Measurements from ENCODE around the gene GNPTG.

GNPTG gene

DNA sequence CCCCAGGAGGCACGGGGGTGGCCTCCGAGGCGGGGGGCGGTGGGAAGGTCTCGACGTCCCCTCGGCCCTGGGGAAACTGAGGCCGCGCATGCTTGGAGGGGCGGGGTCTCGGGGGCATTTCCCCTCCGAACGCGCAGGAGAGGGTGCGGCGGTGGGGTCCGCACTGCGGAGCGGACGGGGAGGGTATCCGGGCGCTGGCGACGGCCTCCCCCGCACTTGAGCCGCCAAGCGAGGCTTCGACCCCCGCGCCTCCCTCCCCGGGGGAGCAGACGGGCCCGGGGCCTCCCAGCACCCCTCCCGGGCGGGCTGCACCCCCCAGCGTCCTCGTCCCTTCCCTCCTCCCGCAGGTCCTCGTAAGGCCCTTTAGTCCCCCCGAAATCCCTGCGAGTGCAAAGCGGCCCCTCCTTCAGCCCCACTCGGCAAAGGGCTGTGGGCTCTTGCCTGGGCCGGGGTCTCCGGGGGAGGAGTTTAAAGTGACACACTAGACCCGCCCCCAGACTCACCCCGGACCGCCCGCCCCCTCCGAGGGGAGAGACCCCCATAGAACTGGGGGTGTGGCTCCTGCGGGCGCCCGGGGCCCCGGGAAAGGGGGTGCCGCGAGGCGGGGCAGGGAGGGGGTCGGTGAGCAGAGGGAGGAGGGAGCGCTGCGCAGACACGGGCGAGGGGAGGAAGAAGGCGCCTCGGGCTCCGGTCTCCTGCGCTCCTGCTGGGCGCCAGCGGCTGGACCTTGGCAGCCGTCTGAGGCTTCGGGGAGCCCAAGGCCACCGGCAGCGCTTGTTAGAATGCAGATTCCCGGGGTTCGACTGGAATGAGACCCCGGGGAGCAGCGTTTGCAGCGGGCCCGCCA is 17.7 kb upstream of the GNPTG start:
- DNase-seq (ENCODE audit: low spot score): no peak

DNA sequence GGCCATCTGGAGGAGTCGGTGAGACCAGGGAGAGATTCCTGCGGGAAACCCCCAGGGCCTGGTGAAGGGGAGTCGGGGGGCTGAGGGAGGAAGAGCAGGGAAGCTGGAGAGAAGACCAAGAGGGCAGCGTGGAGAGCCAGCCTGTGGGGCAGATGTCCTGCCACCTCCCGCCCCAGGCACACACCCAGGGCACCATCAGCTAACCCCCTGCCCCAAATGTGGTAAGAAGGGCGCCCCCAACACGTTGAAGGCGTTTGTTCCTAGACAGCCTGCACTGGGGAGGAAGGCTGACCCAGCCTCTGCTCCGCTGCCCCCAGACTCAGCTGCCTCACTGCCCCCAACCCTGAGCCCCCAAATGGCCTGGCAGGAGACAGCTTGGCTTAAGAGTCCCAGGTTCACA is 17.0 kb upstream of the GNPTG start:
- DNase-seq (ENCODE audit: low spot score): no peak

DNA sequence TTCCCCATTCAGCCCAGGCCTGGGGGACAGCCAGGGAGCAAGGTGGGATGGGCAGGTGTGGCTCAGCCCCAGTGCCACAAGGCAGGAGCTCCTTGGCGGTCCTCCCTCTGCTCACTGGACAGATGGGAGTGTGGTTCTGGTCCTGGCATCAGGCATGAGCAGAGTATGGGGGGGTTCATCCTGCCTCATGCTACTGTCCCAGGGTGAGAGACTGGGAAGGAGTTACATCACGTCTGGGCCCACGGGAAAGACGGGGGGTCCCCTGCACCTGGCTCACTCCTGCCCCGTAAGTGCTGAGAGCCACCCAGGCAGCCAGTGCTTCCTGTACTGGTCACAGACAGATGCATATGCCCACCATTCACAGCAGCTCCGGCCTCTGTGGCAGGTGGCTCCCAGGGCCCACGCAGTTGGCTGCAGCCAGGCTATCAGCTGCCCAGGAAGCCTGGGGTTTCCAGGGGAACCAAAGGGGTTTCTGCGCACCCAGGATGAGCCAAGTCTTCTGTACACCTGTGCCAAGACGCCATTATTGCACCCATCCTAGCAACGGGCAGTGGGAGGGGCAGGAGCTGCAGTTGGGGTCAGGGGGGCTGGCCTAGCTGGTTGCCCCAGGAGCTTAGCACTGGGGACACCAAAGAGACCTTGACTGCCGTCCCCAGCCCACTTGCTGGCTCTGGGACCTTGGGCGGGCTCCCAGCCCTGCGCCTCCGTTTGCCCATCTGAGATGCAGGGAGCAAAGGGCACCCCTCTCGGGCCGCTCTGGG is 16.3 kb upstream of the GNPTG start:
- no peak for DNase-seq (ENCODE audit: low spot score)

DNA sequence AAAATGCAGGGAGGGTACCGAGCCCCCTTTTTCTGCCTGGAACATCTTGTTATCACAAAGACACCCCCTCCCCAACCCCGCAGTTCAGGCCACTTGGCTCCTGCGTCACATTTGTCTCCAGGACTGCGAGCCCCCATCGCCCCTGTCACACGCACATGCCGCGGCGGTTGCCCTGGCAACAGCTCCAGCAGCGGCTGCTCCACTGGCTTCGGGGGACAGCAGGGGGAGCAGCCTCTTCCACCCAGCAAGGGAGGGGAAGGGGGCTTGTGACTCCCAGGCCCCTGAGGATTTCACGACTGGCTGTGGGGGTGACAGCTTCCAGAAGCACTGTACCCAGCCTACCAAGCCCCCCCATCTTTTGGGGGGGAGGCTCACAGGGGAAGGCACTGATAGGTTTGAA is 15.7 kb upstream of the GNPTG start:
- no peak for DNase-seq (ENCODE audit: low spot score)

DNA sequence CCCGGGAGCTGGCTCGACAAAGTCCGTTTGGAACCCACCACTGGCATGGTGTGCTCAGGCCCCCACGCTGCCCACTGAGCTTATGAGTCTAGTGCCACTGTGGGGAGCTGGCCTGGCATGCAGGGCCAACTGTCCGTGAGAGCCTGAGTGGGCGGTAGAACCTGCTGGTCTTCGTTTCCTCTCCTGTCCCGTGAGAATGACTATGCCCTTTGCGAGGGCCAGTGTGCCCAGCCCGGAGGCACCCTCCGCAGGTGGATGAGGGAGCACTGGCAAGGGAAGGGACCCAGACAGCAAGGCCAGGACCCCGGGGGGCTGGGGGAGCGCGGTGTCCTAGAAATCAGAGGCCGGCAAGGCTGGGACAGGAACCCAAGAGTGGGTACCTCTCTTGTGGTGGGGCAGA is 15.1 kb upstream of the GNPTG start:
- no peak for DNase-seq (ENCODE audit: low spot score)

DNA sequence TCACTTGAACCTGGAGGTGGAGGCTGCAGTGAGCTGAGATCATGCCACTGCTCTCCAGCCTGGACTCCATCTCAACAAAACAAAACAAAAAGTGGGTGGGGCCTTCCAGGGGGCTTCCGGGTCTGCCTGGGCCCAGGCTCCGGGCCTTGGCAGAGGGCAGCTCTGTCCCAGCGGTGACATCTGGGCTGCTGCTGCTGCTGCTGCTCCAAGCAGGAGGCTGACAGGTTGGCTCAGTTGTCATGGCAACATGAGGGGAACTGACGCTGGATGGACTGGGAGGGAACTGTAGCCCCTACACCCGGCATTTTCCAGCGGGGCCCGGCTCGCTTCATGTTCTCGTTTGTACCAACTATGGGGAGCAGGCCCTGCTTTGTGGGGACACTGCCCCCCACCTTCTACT is 14.2 kb upstream of the GNPTG start:
- no peak for DNase-seq (ENCODE audit: low spot score)

DNA sequence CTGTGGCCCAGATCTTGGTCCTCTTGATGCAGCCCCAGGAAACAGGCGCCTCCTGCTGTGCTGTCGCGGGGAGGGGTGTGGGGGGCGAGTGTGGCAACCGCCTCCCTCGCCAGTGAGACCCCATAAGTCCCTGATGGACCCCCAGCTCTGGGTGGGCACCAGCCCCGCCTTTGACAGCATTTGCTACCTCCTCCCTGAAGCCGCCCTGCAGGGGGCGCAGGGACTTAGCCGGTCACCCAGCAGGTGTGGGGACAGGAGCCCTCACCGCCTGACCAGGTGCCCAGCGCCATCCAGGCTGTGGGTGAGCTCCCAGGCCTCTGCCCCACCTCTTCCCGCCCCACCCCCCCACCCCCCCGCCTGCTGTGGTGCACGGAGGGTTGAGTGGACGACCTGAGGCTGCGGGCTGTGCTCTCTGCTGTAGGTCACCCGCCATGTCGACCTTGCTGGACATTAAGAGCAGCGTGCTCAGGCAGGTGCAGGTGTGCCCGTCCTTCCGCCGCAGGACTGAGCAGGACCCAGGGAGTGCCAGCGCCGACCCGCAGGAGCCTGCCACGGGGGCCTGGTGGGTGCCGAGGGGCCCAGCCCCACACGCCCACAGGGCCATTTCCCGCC is 13.5 kb upstream of the GNPTG start:
- DNase-seq (ENCODE audit: low spot score): no peak

DNA sequence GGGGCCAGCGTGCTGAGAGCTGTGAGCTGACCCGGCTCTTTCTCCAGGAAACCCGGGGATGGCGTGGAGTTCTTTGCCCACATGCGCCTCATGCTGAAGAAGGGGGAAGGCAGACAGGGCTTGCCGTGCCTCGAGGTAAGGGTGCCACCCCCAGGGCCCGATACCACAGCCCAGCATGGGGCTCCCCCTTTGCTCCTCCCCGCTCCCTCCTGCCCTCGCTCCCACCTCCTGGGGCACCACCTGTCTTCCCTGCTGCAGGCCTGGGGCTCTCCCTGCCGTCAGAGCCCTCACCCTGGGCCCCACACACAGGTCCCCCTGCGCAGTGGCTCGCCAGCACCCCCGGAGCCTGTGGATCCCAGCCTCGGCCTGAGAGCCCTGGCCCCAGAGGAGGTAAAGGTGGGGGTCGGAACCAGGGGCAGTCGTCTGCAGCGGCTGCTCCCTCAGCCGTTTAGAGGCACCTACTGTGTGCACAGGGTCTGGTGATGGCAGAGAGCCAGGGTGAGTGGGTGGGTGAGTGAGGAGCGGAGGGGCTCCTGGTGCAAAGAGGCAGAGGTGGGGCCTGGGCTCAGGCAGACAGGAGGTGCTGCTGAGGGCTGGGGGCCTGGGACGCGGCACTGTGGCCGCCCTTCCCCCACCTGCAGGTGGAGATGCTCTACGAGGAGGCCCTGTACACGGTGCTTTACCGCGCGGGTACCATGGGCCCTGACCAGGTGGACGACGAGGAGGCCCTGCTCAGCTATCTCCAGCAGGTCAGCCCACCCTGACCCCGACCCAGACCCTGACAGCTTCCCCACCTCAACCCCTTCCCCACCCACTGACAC is 12.7 kb upstream of the GNPTG start:
- DNase-seq (ENCODE audit: low spot score): no peak

DNA sequence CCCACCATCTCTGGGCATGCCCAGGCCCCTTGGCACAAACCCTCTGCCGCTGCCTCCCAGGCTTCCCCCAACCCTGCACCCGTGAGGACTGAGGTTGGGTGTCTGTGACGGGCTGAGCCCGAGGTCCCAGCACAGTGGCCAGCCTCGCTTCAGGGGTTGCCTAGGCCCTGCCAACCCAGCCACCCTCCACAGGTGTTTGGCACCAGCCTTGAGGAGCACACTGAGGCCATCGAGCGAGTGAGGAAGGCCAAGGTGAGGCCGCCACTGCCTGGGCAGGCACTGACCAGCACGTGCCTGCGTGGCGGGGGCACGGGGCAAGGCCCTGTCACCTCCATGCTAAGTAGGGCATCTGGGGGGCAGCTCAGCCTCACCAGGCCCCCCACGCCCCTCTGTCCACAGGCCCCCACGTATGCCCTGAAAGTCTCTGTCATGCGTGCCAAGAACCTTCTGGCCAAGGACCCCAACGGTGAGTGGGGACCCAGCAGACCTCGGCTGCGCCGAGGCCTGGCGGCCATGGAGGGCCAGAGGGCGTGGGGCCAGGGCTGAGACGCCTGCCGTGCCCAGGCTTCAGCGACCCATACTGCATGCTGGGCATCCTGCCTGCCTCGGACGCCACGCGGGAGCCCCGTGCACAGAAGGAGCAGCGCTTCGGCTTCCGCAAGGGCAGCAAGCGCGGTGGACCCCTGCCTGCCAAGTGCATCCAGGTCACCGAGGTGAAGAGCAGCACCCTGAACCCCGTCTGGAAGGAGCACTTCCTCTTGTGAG is 10.8 kb upstream of the GNPTG start:
- no peak for DNase-seq (ENCODE audit: low spot score)

DNA sequence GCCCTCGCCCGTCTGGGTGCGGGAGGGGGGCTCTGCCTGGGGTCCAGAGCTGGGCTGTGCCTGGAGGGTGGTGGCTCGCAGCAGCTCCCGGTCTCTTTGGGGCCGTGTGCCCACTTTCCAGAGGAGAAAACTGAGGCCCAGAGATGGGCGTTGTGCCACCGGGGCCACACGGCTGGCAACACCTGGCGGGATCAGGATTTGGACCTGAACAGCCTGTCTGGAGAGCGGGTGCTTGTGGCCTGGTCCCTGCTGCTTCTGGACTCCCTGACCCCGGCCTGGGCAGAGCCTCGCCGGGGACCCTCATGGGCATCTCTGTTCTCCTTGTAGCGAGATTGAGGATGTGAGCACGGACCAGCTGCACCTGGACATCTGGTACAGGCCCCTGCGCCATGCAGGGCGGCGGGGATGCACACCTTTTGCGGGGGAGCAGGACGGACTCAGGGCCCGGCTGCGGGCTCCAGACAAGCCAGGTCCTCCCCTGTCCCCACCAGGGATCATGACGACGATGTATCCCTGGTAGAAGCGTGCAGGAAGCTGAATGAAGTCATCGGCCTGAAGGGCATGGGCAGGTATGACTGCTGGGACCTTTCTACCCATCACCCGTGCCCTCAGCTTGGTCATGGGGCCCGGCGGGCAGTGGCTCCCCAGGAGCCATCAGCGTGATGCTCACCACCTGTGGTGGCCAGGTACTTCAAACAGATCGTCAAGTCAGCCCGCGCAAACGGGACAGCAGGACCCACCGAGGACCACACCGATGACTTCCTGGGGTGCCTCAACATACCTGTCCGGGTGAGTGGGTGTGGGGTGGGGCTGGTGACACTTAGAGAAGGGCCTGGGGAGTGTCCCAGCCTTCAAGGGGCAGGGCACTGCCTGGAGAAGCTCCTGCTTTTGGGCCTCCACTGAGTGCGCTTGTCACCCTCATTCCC is 10.0 kb upstream of the GNPTG start:
- DNase-seq (ENCODE audit: low spot score): no peak

DNA sequence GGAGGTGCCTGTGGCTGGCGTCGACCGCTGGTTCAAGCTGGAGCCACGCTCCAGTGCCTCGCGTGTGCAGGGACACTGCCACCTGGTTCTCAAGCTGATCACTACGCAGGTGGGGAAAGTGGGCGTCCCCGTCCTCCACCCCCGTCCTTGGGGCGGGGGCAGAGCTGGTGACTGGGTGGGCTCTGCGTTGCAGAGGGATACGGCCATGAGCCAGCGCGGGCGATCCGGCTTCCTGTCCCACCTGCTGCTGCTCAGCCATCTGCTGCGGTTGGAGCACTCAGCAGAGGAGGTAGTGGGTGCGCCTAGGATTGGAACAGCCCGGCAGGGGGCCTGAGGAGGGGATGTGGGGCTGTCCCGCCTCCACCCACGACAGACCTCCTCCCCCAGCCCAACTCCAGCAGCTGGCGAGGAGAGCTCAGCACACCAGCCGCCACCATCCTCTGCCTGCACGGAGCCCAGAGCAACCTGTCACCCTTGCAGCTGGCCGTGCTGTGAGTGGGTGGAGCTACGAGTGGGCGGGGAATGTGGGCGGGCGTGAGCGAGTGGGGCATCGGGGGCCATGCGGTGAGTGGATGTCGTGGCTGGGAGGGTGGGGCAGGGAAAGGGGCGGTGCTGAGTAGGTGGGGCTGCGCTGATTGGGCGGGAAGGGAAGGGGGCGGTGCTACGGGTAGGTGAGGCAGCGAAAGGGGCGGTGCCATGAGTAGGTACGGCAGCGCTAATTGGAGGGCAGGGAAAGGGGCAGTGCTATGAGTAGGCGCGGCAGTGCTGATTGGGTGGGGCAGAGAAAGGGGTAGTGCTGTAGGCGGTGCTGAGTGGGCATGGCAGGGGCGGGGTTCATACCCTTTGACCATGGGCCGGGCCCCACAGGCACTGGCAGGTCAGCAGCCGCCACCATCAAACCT is 9.0 kb upstream of the GNPTG start:
- peak; percentile 93 for DNase-seq (ENCODE audit: low spot score)

DNA sequence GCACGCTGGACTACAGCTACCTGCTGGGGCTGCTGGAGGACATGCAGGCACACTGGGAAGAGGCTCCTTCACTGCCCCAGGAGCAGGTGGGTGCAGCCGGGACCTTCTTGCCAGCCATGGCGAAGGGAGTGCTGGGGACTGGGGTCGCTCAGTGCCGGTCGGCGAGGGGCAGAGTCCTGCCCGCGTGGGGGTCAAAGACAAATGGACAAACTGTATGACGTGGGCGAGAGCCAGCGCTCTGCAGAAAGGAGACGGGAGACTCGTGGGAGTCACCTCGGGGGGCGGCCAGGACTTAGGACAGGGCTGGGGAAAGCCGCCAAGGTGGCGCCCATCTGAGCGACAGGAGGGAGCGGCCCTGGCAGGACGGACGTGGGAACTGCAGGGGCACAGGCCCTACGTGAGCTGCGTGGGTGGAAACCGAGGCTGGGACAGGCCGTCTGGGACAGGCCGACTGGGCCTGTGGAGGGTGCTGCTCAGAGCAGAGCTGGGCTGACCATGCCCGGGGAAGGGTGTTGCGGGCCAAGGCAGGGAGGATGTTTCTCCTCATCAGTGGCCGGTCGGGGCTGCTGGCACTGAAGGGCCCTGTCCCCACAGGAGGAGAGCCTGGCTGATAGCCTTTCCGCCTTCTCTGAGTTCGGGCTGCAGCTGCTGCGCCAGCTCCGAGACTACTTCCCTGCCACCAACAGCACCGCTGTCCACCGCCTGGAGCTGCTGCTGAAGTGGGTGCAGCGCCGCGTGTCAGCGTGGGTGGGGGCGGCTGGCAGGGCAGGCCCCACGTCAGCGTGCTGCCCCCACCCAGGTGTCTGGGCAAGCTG is 8.1 kb upstream of the GNPTG start:
- no peak for DNase-seq (ENCODE audit: low spot score)

DNA sequence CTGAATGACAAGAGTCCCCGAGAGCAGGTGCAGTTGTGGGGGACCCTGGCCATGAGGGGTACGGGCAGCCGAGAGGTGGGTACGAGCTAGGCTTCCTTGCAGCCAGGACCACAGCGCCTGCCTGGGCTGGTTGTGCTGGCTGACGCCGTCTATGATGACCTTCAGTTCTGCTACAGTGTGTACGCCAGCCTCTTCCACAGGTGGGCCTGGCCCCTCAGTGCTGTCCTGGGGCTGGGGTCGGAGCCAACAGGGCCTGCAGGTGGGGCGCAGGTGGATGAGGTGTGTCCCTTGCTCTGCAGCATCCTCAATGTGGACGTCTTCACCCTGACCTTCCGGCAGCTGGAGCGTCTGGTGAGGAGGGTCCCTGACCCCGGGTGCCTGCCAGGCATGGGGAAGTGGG is 7.2 kb upstream of the GNPTG start:
- no peak for DNase-seq (ENCODE audit: low spot score)

DNA sequence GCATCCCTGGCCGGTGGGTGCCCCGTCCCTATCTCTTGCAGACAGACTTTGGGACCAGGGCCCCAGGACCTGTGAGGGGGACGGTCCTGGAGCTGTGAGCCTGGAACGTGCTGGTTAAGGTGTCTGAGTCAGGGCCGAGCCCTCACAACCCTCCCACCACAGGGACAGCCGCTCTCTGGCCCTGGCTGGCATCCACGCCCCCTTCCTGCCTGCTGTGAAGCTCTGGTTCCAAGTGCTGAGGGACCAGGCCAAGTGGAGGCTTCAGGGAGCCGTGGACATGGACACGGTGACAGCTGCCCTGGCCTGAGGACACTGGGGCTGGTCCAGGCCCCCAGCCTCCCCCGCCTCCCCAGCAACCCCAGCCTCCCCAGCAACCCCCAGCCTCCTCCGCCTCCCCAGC is 6.6 kb upstream of the GNPTG start:
- no peak for DNase-seq (ENCODE audit: low spot score)

DNA sequence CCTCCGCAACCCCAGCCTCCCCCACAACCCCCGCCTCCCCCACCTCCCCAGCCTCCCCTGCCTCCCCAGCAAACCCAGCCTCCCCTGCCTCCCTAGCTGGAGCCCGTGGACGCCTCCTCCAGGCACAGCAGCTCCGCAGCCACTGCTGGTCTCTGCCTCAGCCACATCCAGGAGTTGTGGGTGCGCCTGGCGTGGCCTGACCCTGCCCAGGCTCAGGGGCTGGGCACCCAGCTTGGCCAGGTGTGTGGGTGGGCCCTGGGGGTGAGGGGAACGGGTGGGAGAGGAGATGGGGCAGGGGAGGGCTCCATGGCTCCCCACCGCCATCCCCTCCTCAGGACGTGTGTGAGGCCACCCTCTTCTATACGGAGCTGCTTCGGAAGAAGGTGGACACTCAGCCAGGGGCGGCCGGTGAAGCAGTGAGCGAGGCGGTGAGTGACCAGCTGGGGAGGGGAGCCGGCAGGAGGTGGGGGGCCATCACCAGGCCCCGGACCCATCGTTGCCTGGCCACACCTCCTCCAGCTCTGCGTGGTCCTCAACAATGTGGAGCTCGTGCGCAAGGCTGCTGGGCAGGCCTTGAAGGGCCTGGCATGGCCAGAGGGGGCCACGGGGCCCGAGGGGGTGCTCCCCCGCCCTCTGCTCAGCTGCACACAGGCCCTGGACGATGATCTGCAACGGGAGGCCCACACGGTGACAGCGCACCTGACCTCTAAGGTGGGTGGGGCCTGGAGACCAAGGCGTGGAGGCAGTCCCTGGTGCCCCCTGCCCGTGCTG is 5.9 kb upstream of the GNPTG start:
- no peak for DNase-seq (ENCODE audit: low spot score)

DNA sequence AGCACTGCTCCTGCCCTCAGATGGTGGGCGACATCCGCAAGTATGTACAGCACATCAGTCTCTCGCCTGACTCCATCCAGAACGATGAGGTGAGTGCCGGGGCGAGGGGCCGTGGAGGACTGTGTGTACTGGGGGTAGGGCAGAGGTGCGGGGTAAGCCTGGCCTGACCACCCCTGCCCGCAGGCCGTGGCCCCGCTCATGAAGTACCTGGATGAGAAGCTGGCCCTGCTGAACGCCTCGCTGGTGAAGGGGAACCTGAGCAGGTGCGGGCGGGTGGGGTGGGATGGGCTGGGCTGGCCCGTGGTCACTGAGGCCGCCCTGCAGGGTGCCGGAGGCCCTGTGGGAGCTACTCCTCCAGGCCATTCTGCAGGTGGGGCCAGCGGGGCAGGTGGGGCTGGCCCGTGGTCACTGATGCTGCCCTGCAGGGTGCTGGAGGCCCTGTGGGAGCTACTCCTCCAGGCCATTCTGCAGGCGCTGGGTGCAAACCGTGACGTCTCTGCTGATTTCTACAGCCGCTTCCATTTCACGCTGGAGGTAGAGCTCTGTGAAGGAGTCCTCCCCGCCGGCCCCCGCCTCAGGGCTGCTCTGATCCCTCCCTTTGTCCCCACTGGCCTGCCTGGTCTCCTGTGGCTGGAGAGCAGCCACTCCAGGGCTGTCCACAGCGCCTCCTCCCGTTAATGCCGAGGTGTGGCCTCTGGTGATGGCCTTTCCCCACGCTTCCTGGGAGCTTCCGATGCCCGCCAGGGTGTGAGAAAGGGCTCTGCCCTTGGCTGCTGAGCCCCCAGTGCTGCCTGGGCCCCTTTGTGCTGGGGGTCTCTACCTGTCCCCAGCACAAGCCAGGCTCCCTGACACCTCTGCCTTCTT is 5.1 kb upstream of the GNPTG start:
- no peak for DNase-seq (ENCODE audit: low spot score)
